A673 (cell line): ENCODE measurements around the gene PRKCH.

Source experiments
- EZH2 ChIP-seq: fragments of 200-600 bp; sonication (generic); IDR thresholded peaks from 2 replicates; pipeline ENCODE4 v1.6.1; 2017; ENCODE audit warnings: borderline replicate concordance, low read depth, mild to moderate bottlenecking, mixed read lengths, antibody characterized with exemption, low read length; ENCODE audit not compliant: poor library complexity, severe bottlenecking
- TF ChIP-seq, protein P1 (sequence below): fragments of 300-800, 200-600 bp; sonication (generic); conservative IDR thresholded peaks from 2 replicates; pipeline ENCODE4 v1.5.1; 2017; ENCODE audit warnings: low read depth, mild to moderate bottlenecking, antibody characterized with exemption, low read length, moderate library complexity, mixed read lengths

GRCh38 chr14:61376314-61376713 lies 54.9 kb downstream of the PRKCH start:
- TF ChIP-seq, protein P1, sequence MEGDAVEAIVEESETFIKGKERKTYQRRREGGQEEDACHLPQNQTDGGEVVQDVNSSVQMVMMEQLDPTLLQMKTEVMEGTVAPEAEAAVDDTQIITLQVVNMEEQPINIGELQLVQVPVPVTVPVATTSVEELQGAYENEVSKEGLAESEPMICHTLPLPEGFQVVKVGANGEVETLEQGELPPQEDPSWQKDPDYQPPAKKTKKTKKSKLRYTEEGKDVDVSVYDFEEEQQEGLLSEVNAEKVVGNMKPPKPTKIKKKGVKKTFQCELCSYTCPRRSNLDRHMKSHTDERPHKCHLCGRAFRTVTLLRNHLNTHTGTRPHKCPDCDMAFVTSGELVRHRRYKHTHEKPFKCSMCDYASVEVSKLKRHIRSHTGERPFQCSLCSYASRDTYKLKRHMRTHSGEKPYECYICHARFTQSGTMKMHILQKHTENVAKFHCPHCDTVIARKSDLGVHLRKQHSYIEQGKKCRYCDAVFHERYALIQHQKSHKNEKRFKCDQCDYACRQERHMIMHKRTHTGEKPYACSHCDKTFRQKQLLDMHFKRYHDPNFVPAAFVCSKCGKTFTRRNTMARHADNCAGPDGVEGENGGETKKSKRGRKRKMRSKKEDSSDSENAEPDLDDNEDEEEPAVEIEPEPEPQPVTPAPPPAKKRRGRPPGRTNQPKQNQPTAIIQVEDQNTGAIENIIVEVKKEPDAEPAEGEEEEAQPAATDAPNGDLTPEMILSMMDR: no peak
- TF ChIP-seq EZH2: no peak
